Upper lobe of left lung (tissue), 6 donors: ENCODE measurements around the gene LARP4B. TPM values are rescaled to one million over a fixed set of nuclear protein-coding genes. Genes with fewer than 3 reads are reported as not detected.

ENCODE experiments used
- ATAC-seq, 2 donors: fragments of 200-7000 bp; cut with Tn5 transposase; one replicate each; pipeline ENCODE4 v1.9.1; 2022; ENCODE audit warnings: mild to moderate bottlenecking in 2 of 2, moderate library complexity in 2 of 2; ENCODE audit not compliant: low FRiP score in 2 of 2
- DNase-seq, 2 donors: peaks; one replicate each; pipeline ENCODE4 v3.0.0-alpha.2; 2019 to 2020
- H3K27ac ChIP-seq, 4 donors: fragments of 200-600 bp; sonication (generic); one replicate each; pipeline ENCODE4 v1.5.1; 2016 to 2019
- H3K27me3 ChIP-seq, 4 donors: fragments of 200-600 bp; sonication (generic); one replicate each; pipeline ENCODE4 v1.5.1; 2017 to 2019
- H3K36me3 ChIP-seq, 4 donors: fragments of 200-600 bp; sonication (generic); one replicate each; pipeline ENCODE4 v1.5.1; 2016 to 2019
- H3K4me1 ChIP-seq, 4 donors: fragments of 200-600 bp; sonication (generic); one replicate each; pipeline ENCODE4 v1.5.1; 2018 to 2019
- H3K4me3 ChIP-seq, 4 donors: fragments of 200-600 bp; sonication (generic); one replicate each; pipeline ENCODE4 v1.5.1; 2017 to 2019; ENCODE audit warnings: mild to moderate bottlenecking in 2 of 4, moderate library complexity in 1 of 4
- H3K9me3 ChIP-seq, 4 donors: fragments of 200-600 bp; sonication (generic); one replicate each; pipeline ENCODE4 v1.5.1; 2018 to 2019
- CTCF ChIP-seq, 6 experiments: fragments of 450-650 bp in 4 of 6; fragments of 200-600 bp in 2 of 6; sonication (generic) in 2 of 6; IDR thresholded peaks; one replicate each; pipeline ENCODE4 v1.5.1; 2016 to 2019; ENCODE audit warnings: antibody characterized with exemption in 6 of 6
- EP300 ChIP-seq, 4 donors: sonication (generic); formaldehyde crosslinking; IDR thresholded peaks; one replicate each; pipeline ENCODE4 v1.5.1; 2017; ENCODE audit warnings: antibody characterized with exemption in 4 of 4, control low read depth in 2 of 4
- POLR2A ChIP-seq, 4 donors: fragments of 450-650 bp; IDR thresholded peaks; one replicate each; pipeline ENCODE4 v1.5.1; 2016 to 2017; ENCODE audit warnings: antibody characterized with exemption in 4 of 4, mild to moderate bottlenecking in 2 of 4
- POLR2AphosphoS5 ChIP-seq, 2 donors: sonication (generic); formaldehyde crosslinking; IDR thresholded peaks; one replicate each; pipeline ENCODE4 v1.5.1; 2017; ENCODE audit warnings: antibody characterized with exemption in 2 of 2
- WGBS, 2 donors: methylation state at CpG; one replicate each; pipeline ENCODE4 v1.1.5; 2017 to 2018; 5-methylcytosine and 5-hydroxymethylcytosine counted together
- total RNA-seq, 6 donors: library from RNA; depleted of rRNA in 4 of 6; stranded (reverse); fragments of >200 nt in 4 of 6; gene quantifications; one replicate each; pipeline versions ENCODE4 v1.1.0 to v1.2.1, GENCODE V29; 2016 to 2021
- donor health status: DM: no; HTN: no; CAD: no; lungs with moderate emphysema.
- donor health status: DM: no; HTN: yes; CAD: no; lungs with severe emphysema.

The LARP4B gene
- total RNA-seq, 6 donors from 2014 or later = 106 to 154 (median 139) TPM

GRCh38 chr10:809671-810350 is 121.7 kb downstream of the LARP4B start:
- Histone ChIP-seq H3K4me1 (peaks cover 3 to 8% (median 4%) of the 10 kb centered on the region in 4 donors), H3K4me3 (no peak overlapping the region), H3K27ac (no peak overlapping the region), H3K27me3 (no peaks in the 10 kb centered on the region), H3K9me3 (no peaks in the 10 kb centered on the region), H3K36me3 (peaks cover 22 to 94% (median 68%) of the 10 kb centered on the region in 4 donors)
- 93 to 94% methylated on average over 29 of the region's 29 CpGs for WGBS, 2 donors
- TF ChIP-seq EP300 (IDR thresholded peaks at IDR 0.05) (no peak), POLR2AphosphoS5 (IDR thresholded peaks at IDR 0.05) (no peak), CTCF (IDR thresholded peaks at IDR 0.05) (no peak), POLR2A (IDR thresholded peaks at IDR 0.05) (no peak)
- DNase-seq (peak in 1 of 2 donors; percentile 64), ATAC-seq (no peak)

GRCh38 chr10:807958-808353 is 123.5 kb downstream of the LARP4B start:
- no peak for DNase-seq
- no peak for TF ChIP-seq POLR2AphosphoS5 (IDR thresholded peaks at IDR 0.05)

GRCh38 chr10:807163-807957 is 124.1 kb downstream of the LARP4B start:
- Histone ChIP-seq H3K9me3 (no peaks in the 10 kb centered on the region), H3K4me1 (peaks cover 9 to 17% (median 13%) of the 10 kb centered on the region in 4 donors), H3K36me3 (peaks cover 12 to 69% (median 44%) of the 10 kb centered on the region in 4 donors), H3K4me3 (no peak overlapping the region), H3K27ac (no peak overlapping the region), H3K27me3 (no peaks in the 10 kb centered on the region)
- ATAC-seq (no peak), DNase-seq (peak in 1 of 2 donors; percentile 75)
- WGBS, 2 donors = 94% methylated on average over 25 to 30 of the region's 30 CpGs
- TF ChIP-seq POLR2AphosphoS5 (IDR thresholded peaks at IDR 0.05) = no peak

More at GRCh38 chr10:807958-808353, 123.5 kb downstream of the LARP4B start:
- H3K27ac ChIP-seq = no peak overlapping the region
- 96 to 97% methylated on average over 9 of the region's 9 CpGs for WGBS, 2 donors
- peaks cover 9 to 17% (median 13%) of the 10 kb centered on the region in 4 donors for H3K4me1 ChIP-seq
- no peak for ATAC-seq
- no peaks in the 10 kb centered on the region for H3K27me3 ChIP-seq
- peaks cover 18 to 75% (median 50%) of the 10 kb centered on the region in 4 donors for H3K36me3 ChIP-seq
- H3K9me3 ChIP-seq = no peaks in the 10 kb centered on the region
- H3K4me3 ChIP-seq = no peak overlapping the region

- ATAC-seq = no peak
- Histone ChIP-seq H3K27me3 (no peaks in the 10 kb centered on the region), H3K27ac (no peak overlapping the region), H3K4me3 (no peak overlapping the region), H3K4me1 (peaks cover 9 to 17% (median 13%) of the 10 kb centered on the region in 4 donors), H3K9me3 (no peaks in the 10 kb centered on the region), H3K36me3 (peaks cover 5 to 62% (median 37%) of the 10 kb centered on the region in 4 donors)
- DNase-seq = peak in 1 of 2 donors; percentile 73
- 85 to 89% methylated on average over 11 to 20 of the region's 20 CpGs for WGBS, 2 donors
- TF ChIP-seq POLR2A (IDR thresholded peaks at IDR 0.05) (no peak), EP300 (IDR thresholded peaks at IDR 0.05) (no peak)
These were observed 124.9 kb downstream of the LARP4B start for GRCh38 chr10:806451-807162.

GRCh38 chr10:805620-806305 is 125.7 kb downstream of the LARP4B start:
- no peaks in the 10 kb centered on the region for H3K27me3 ChIP-seq
- H3K36me3 ChIP-seq = peaks cover 0 to 53% (median 35%) of the 10 kb centered on the region in 4 donors
- peaks cover 9 to 17% (median 13%) of the 10 kb centered on the region in 4 donors for H3K4me1 ChIP-seq
- TF ChIP-seq EP300 (IDR thresholded peaks at IDR 0.05) (no peak), POLR2AphosphoS5 (IDR thresholded peaks at IDR 0.05) (no peak), POLR2A (IDR thresholded peaks at IDR 0.05) (no peak), CTCF (IDR thresholded peaks at IDR 0.05) (no peak)
- H3K27ac ChIP-seq = no peak overlapping the region
- no peaks in the 10 kb centered on the region for H3K9me3 ChIP-seq
- H3K4me3 ChIP-seq = no peak overlapping the region
- peak in 1 of 2 donors; percentile 53 for DNase-seq
- 92 to 93% methylated on average over 29 of the region's 29 CpGs for WGBS, 2 donors
- ATAC-seq = no peak
